H1 (cell line): ENCODE measurements around the gene KRT84. TPM values are rescaled to one million over a fixed set of nuclear protein-coding genes. Genes with fewer than 3 reads are reported as not detected.
A peak's percentile ranks its signal among the peaks of the same experiment; 100 is the strongest.

Experiments used
- CTCF ChIA-PET: fragments of 300-600 bp; sonication (Branson Sonifier 250); formaldehyde crosslinking; loops from one replicate; lab custom pipeline; 2021; ENCODE audit not compliant: partially characterized antibody; lab: Charles Lee
- POLR2A ChIA-PET: fragments of 300-600 bp; sonication (Branson Sonifier 250); formaldehyde crosslinking; loops from one replicate; lab custom pipeline; 2021; ENCODE audit warnings: inconsistent platforms; ENCODE audit not compliant: partially characterized antibody; lab: Charles Lee
- DNase-seq, 2 experiments: peaks; one replicate each; pipeline versions ENCODE4 v3.0.0 to v3.0.0-alpha.2; 2010 to 2022; ENCODE audit warnings: low spot score in 2 of 2, low read depth in 1 of 2, mixed read lengths in 1 of 2
- FAIRE-seq: peaks from 2 replicates; lab custom pipeline; 2011; peaks lifted over from hg19 to GRCh38; lab: Jason Lieb, UNC
- H2AFZ ChIP-seq: 2 replicates; pipeline ENCODE4 v1.8.1; 2012; ENCODE audit warnings: low read length, inconsistent platforms
- H2AK5ac ChIP-seq: 2 replicates; pipeline ENCODE4 v1.6.1; 2013; ENCODE audit warnings: low read depth, low read length
- H2BK120ac ChIP-seq: replicated peaks from 2 replicates; pipeline ENCODE3; 2013; ENCODE audit warnings: low read depth, low read length, inconsistent platforms
- H2BK12ac ChIP-seq: 2 replicates; pipeline ENCODE4 v1.6.1; 2013; ENCODE audit warnings: low read depth, low read length
- H2BK15ac ChIP-seq: 2 replicates; pipeline ENCODE4 v1.6.1; 2013; ENCODE audit warnings: low read length
- H2BK20ac ChIP-seq: 2 replicates; pipeline ENCODE4 v1.6.1; 2013; ENCODE audit warnings: low read length
- H2BK5ac ChIP-seq: 2 replicates; pipeline ENCODE4 v1.6.1; 2013; ENCODE audit warnings: low read depth, low read length
- H3K14ac ChIP-seq: 2 replicates; pipeline ENCODE4 v1.6.1; 2013; ENCODE audit warnings: inconsistent platforms; ENCODE audit not compliant: insufficient read length
- H3K18ac ChIP-seq: 2 replicates; pipeline ENCODE4 v1.6.1; 2013; ENCODE audit warnings: low read length; ENCODE audit errors: extremely low read depth
- H3K23ac ChIP-seq: 2 replicates; pipeline ENCODE4 v1.6.1; 2013; ENCODE audit warnings: inconsistent platforms; ENCODE audit not compliant: insufficient read length
- H3K23me2 ChIP-seq: 2 replicates; pipeline ENCODE4 v1.6.1; 2013; ENCODE audit warnings: low read depth, low read length
- H3K27ac ChIP-seq: 2 replicates; pipeline ENCODE4 v1.6.1; 2011; ENCODE audit warnings: low read depth, low read length, inconsistent platforms
- H3K27me3 ChIP-seq, 4 experiments: replicated peaks in 1 of 4; 1 replicate in 1 of 4; 2 replicates in 3 of 4; pipeline versions ENCODE4 v1.6.1 to v1.8.1; 2011 to 2013; ENCODE audit warnings: low read length in 3 of 4, mild to moderate bottlenecking in 3 of 4, inconsistent platforms in 2 of 4, mixed read lengths in 2 of 4, moderate library complexity in 1 of 4; ENCODE audit not compliant: control insufficient read depth in 3 of 4, insufficient read depth in 3 of 4; ENCODE audit errors: extremely low read depth in 1 of 4
- H3K36me3 ChIP-seq, 4 experiments: 2 replicates each; pipeline versions ENCODE4 v1.6.1 to v1.8.1; 2011 to 2013; ENCODE audit warnings: mild to moderate bottlenecking in 4 of 4, low read length in 3 of 4, moderate library complexity in 2 of 4, control low read depth in 1 of 4, inconsistent platforms in 1 of 4; ENCODE audit not compliant: insufficient read depth in 4 of 4, control insufficient read depth in 2 of 4
- H3K4ac ChIP-seq: replicated peaks from 2 replicates; pipeline ENCODE3; 2013; ENCODE audit warnings: low read length, low read depth, mixed read lengths, inconsistent platforms; ENCODE audit not compliant: insufficient read length
- H3K4me1 ChIP-seq, 4 experiments: replicated peaks in 1 of 4; 1 replicate in 1 of 4; 2 replicates in 3 of 4; pipeline versions ENCODE4 v1.6.1 to v1.8.1; 2011 to 2013; ENCODE audit warnings: low read length in 3 of 4, inconsistent platforms in 2 of 4, mixed read lengths in 1 of 4; ENCODE audit not compliant: insufficient read depth in 4 of 4, control insufficient read depth in 3 of 4
- H3K4me2 ChIP-seq, 2 experiments: 2 replicates each; pipeline versions ENCODE4 v1.6.1 to v1.8.1; 2011 to 2013; ENCODE audit warnings: low read depth in 2 of 2, low read length in 2 of 2, control low read depth in 1 of 2, inconsistent platforms in 1 of 2, mild to moderate bottlenecking in 1 of 2; ENCODE audit not compliant: insufficient read depth in 1 of 2
- H3K4me3 ChIP-seq, 4 experiments: fragments of 200-600, 300-600 bp in 1 of 4; sonication (generic), shearing (Covaris generic), sonication (Bioruptor Twin) in 1 of 4; 2 replicates each; pipeline versions ENCODE4 v1.5.1 to v1.8.1; 2011 to 2016; ENCODE audit warnings: low read length in 4 of 4, low read depth in 3 of 4, control low read depth in 2 of 4, inconsistent platforms in 2 of 4, mild to moderate bottlenecking in 2 of 4, mixed read lengths in 1 of 4, moderate library complexity in 1 of 4; ENCODE audit not compliant: insufficient read depth in 2 of 4; ENCODE audit errors: extremely low read depth in 1 of 4
- H3K56ac ChIP-seq: replicated peaks from 2 replicates; pipeline ENCODE3; 2013; ENCODE audit warnings: low read depth, mild to moderate bottlenecking, mixed read lengths, low read length, inconsistent platforms; ENCODE audit not compliant: insufficient read length
- H3K79me1 ChIP-seq: 2 replicates; pipeline ENCODE4 v1.6.1; 2013; ENCODE audit warnings: low read depth, low read length, control low read depth
- H3K79me2 ChIP-seq, 2 experiments: 2 replicates each; pipeline versions ENCODE4 v1.6.1 to v1.8.1; 2012 to 2013; ENCODE audit warnings: low read length in 2 of 2, mild to moderate bottlenecking in 2 of 2, inconsistent platforms in 1 of 2; ENCODE audit not compliant: insufficient read depth in 2 of 2, control insufficient read depth in 1 of 2
- H3K9ac ChIP-seq, 4 experiments: replicated peaks in 1 of 4; 1 replicate in 1 of 4; 2 replicates in 3 of 4; pipeline versions ENCODE4 v1.6.1 to v1.8.1; 2011 to 2013; ENCODE audit warnings: low read depth in 3 of 4, low read length in 3 of 4, control low read depth in 2 of 4, mild to moderate bottlenecking in 2 of 4, moderate library complexity in 2 of 4, inconsistent platforms in 1 of 4; ENCODE audit errors: extremely low read depth in 1 of 4
- H3K9me3 ChIP-seq, 2 experiments: 2 replicates each; pipeline versions ENCODE4 v1.6.1 to v1.8.1; 2012 to 2013; ENCODE audit warnings: mild to moderate bottlenecking in 2 of 2, moderate library complexity in 2 of 2, control low read depth in 1 of 2, inconsistent platforms in 1 of 2, low read depth in 1 of 2, low read length in 1 of 2, mixed read lengths in 1 of 2; ENCODE audit not compliant: insufficient read depth in 2 of 2
- H4K20me1 ChIP-seq, 2 experiments: replicated peaks in 1 of 2; 2 replicates each; pipeline versions ENCODE3 to v1.8.1; 2011 to 2013; ENCODE audit warnings: inconsistent platforms in 2 of 2, low read length in 2 of 2, mild to moderate bottlenecking in 1 of 2; ENCODE audit not compliant: insufficient read depth in 2 of 2, control insufficient read depth in 1 of 2
- H4K5ac ChIP-seq: 2 replicates; pipeline ENCODE4 v1.6.1; 2013; ENCODE audit warnings: low read length, low read depth, mixed read lengths, inconsistent platforms; ENCODE audit not compliant: insufficient read length
- H4K8ac ChIP-seq: 2 replicates; pipeline ENCODE4 v1.8.0; 2013; ENCODE audit warnings: mild to moderate bottlenecking, moderate library complexity, low read length, inconsistent platforms; ENCODE audit not compliant: insufficient read depth; ENCODE audit errors: extremely low read depth
- H4K91ac ChIP-seq: replicated peaks from 2 replicates; pipeline ENCODE3; 2013; ENCODE audit warnings: low read length, mixed read lengths, inconsistent platforms; ENCODE audit not compliant: insufficient read length
- CEBPB ChIP-seq: IDR thresholded peaks from 2 replicates; pipeline ENCODE4 v1.6.1; 2012; ENCODE audit warnings: low read depth, low read length
- GTF2F1 ChIP-seq: IDR thresholded peaks from 2 replicates; pipeline ENCODE4 v1.6.1; 2012; ENCODE audit warnings: low read depth, low read length, improper control_type of control experiment, borderline replicate concordance
- POLR2AphosphoS5 ChIP-seq: IDR thresholded peaks from 2 replicates; pipeline ENCODE4 v1.6.1; 2011; ENCODE audit warnings: low read depth, low read length
- RXRA ChIP-seq: IDR thresholded peaks from 2 replicates; pipeline ENCODE4 v1.6.1; 2011; ENCODE audit warnings: low read depth, mild to moderate bottlenecking, low read length, moderate library complexity; ENCODE audit not compliant: insufficient read depth
- SRF ChIP-seq: IDR thresholded peaks from 2 replicates; pipeline ENCODE4 v1.6.1; 2011; ENCODE audit warnings: mild to moderate bottlenecking, low read depth, low read length, moderate library complexity
- YY1 ChIP-seq: IDR thresholded peaks from 2 replicates; pipeline ENCODE4 v1.6.1; 2011; ENCODE audit warnings: low read depth, mild to moderate bottlenecking, low read length
- WGBS, 2 experiments: shearing (Covaris generic) in 1 of 2; methylation state at CpG; one replicate each; pipeline versions ENCODE4 v1.1.6 to v1.1.7; 2013 to 2015; ENCODE audit warnings: low lambda C conversion rate in 2 of 2, mixed read lengths in 2 of 2, inconsistent platforms in 1 of 2, low coverage in 1 of 2, missing lambda C conversion rate in 1 of 2; ENCODE audit not compliant: insufficient replicate concordance in 2 of 2, insufficient coverage in 1 of 2, insufficient read length in 1 of 2; ENCODE audit errors: extremely low coverage in 1 of 2, missing lambda C conversion rate in 1 of 2; 5-methylcytosine and 5-hydroxymethylcytosine counted together
- polyA plus RNA-seq, 7 experiments: library from polyadenylated mRNA; depleted of rRNA in 3 of 7; stranded (reverse) in 5 of 7; unstranded in 2 of 7; fragments of >200 nt in 5 of 7; fragments of 200-250 nt in 2 of 7; gene quantifications; 1 replicate in 5 of 7; 2 replicates in 1 of 7; 4 replicates in 1 of 7; pipeline versions ENCODE4 v1.2.1 to v1.2.3, GENCODE V29; 2011 to 2013; ENCODE audit warnings: missing spikeins in 2 of 7, mixed read lengths in 2 of 7
- total RNA-seq: library from RNA; stranded (reverse); fragmentation: NEBNext Ultra II Directional; extraction: Animal tissue kit (Norgen Biotek cat#: 25700); gene quantifications from 2 replicates; pipeline ENCODE4 v1.2.1, GENCODE V29; 2021

The KRT84 gene
- total and polyA plus RNA-seq, 2 of the 8 experiments (the other 6 are each of a cell fraction or from before 2014, with no cell fraction given): not detected

DNA sequence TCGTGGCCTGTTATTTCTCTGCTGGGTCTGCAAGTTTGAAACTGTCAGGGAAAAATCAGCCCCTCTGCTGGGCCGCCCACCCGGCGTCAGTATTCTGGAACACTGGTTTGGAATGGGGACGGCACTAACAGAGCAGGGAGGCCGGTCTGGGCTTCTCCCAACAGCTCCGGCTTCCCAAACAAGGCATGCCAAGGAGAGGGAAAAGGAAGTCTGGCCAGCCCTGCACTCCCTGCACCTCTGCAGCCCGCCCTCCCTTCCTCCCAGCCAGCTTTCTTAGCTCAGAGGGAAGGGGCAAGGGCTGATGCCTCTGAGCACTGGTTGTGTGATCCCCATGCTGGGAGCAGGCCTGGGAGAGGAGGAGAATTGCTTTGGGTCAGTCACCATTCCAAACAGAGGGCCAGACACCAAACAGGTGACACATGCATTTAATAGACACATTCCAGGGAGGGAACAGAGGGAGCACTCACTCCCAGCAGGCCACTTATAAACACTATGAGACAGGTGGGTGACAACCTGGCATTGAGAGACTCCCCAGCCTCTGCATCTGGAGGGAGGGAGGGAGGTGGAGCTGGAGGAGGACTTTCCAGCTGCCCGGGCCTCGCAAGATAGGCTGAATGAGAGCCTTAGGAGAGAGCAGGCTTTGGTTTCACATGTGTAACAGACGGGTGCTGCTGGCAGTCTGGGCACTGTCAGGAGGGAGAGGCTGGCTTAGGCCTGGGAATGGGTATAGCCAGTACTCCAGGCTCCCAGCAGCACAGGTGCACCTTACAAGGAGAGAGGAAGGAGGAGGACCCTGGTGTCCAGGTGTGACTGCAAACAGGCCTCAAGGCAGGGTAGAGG, 38.4 kb upstream of the KRT84 start:
- CTCF ChIA-PET: interaction anchor here (1.0 to 4.7 kb wide), 8 partner anchors 10 to 162 kb away, joined by 3 to 16 read pairs (median 8); partner anchors contain the start of gene KRT75
- no peak overlapping the region for H3K18ac ChIP-seq
- H3K14ac ChIP-seq: no peak overlapping the region
- H4K5ac ChIP-seq: no peak overlapping the region
- no peak overlapping the region for H2BK5ac ChIP-seq
- H4K8ac ChIP-seq: peak overlapping the region; percentile 12
- H3K9me3 ChIP-seq: no peaks in the 10 kb centered on the region
- no peak for TF ChIP-seq YY1
- TF ChIP-seq GTF2F1: no peak
- no peak for TF ChIP-seq RXRA
- TF ChIP-seq SRF: no peak
- TF ChIP-seq POLR2AphosphoS5: no peak
- no peak for TF ChIP-seq CEBPB
- no peak overlapping the region for H4K91ac ChIP-seq
- FAIRE-seq (no peak), DNase-seq (no peak)
- H3K4ac ChIP-seq: no peak overlapping the region
- no peak overlapping the region for H2BK20ac ChIP-seq
- no peaks in the 10 kb centered on the region for H3K79me2 ChIP-seq
- H3K56ac ChIP-seq: no peak overlapping the region
- H3K4me2 ChIP-seq: no peak overlapping the region
- no peak overlapping the region for H3K4me3 ChIP-seq
- POLR2A ChIA-PET: interaction anchor here (0.7 kb wide), 2 partner anchors 418 to 587 kb away, joined by 3 read pairs; no protein-coding TSS in a partner anchor
- H2BK120ac ChIP-seq: no peak overlapping the region
- H3K79me1 ChIP-seq: no peaks in the 10 kb centered on the region
- H3K36me3 ChIP-seq: no peaks in the 10 kb centered on the region
- no peaks in the 10 kb centered on the region; the same call in 1 of the 2 replicates for H3K23me2 ChIP-seq
- H3K4me1 ChIP-seq: no peaks in the 10 kb centered on the region; a peak in 2 of 7 replicates
- no peak overlapping the region for H2AK5ac ChIP-seq
- H3K27me3 ChIP-seq: no peaks in the 10 kb centered on the region
- H2BK15ac ChIP-seq: no peak overlapping the region
- H3K23ac ChIP-seq: no peak overlapping the region
- 0 out of 2 replicates have a peak overlapping the region, but pooled peaks have one; percentile 75 for H2BK12ac ChIP-seq
- H2AFZ ChIP-seq: peak overlapping the region; percentile 5; the same call in 1 of the 2 replicates
- 82% methylated on average over 9 of the region's 11 CpGs; no CpG with 5 or more reads in 1 of the 2 experiments for WGBS, 2 experiments
- H3K9ac ChIP-seq: no peak overlapping the region
- H4K20me1 ChIP-seq: no peaks in the 10 kb centered on the region
- H3K27ac ChIP-seq: no peak overlapping the region
